Adrenal gland (tissue), 12 donors: Measurements from ENCODE around the gene NUPR1. TPM values are rescaled to one million over a fixed set of nuclear protein-coding genes. Genes with fewer than 3 reads are reported as not detected.

Experiments
- DNase-seq, 7 donors: peaks; one replicate each; pipeline ENCODE4 v3.0.0-alpha.2; 2019 to 2020
- H3K27ac ChIP-seq, 5 donors: fragments of 200-600 bp; sonication (generic) in 4 of 5; 1 replicate in 3 of 5; 2 replicates in 2 of 5; pipeline versions ENCODE4 v1.5.1 to v1.8.0; 2016 to 2020; ENCODE audit warnings: mild to moderate bottlenecking in 1 of 5
- H3K27me3 ChIP-seq: fragments of 200-600 bp; 2 replicates; pipeline ENCODE4 v1.8.0; 2021
- H3K36me3 ChIP-seq, 2 donors: fragments of 200-600 bp; replicated peaks in 1 of 2; 1 replicate in 1 of 2; 2 replicates in 1 of 2; pipeline versions ENCODE4 v1.5.1 to v1.8.0; 2018 to 2022
- H3K4me1 ChIP-seq, 2 donors: fragments of 200-600 bp; replicated peaks in 1 of 2; 1 replicate in 1 of 2; 2 replicates in 1 of 2; pipeline versions ENCODE4 v1.5.1 to v1.8.0; 2018 to 2021
- H3K4me3 ChIP-seq, 4 donors: fragments of 200-600 bp; sonication (generic) in 3 of 4; one replicate each; pipeline ENCODE4 v1.5.1; 2016 to 2018
- H3K9me3 ChIP-seq, 3 donors: fragments of 200-600 bp; sonication (generic) in 1 of 3; replicated peaks in 1 of 3; 1 replicate in 2 of 3; 2 replicates in 1 of 3; pipeline versions ENCODE4 v1.5.1 to v1.8.0; 2016 to 2021
- POLR2A ChIP-seq, 2 donors: fragments of 450-650 bp; IDR thresholded peaks; one replicate each; pipeline ENCODE4 v1.6.1; 2017; ENCODE audit warnings: antibody characterized with exemption in 2 of 2, mild to moderate bottlenecking in 2 of 2, moderate library complexity in 1 of 2
- WGBS, 4 donors: extraction: QIAGEN DNeasy Blood & Tissue Kit in 2 of 4; methylation state at CpG; one replicate each; pipeline versions ENCODE4 v1.1.5 to v1.1.7; 2013 to 2017; 5-methylcytosine and 5-hydroxymethylcytosine counted together
- intact Hi-C, 2 donors: fragments of 100-400 bp; cut with DNase I; formaldehyde crosslinking; loops; one replicate each; pipeline versions ENCODE4 v1.14.1 to v1.15.0; 2022 to 2023
- polyA plus RNA-seq, 3 donors: library from polyadenylated mRNA; stranded (reverse); fragments of 200-250 nt in 2 of 3; fragments of 350-450 nt in 1 of 3; fragmentation: Illumina TruSeq in 1 of 3; extraction: RNeasy Lipid Tissue Mini Kit (QIAGEN cat#74804) in 1 of 3; gene quantifications; one replicate each; pipeline ENCODE4 v1.2.3, GENCODE V29; 2013 to 2014
- total RNA-seq, 9 donors: library from RNA; depleted of rRNA in 4 of 9; stranded (reverse); fragments of >200 nt in 4 of 9; fragments of 120-200 nt in 1 of 9; fragmentation: NEBNext Ultra II Directional in 1 of 9; extraction: Animal tissue kit (Norgen Biotek cat#: 25700) in 1 of 9; gene quantifications; one replicate each; pipeline versions ENCODE4 v1.1.0 to v1.2.4, GENCODE V29; 2013 to 2023
- TF ChIP-seq, protein P1 (sequence below), 6 experiments: fragments of 450-650 bp in 4 of 6; fragments of 200-600 bp in 2 of 6; sonication (generic) in 1 of 6; IDR thresholded peaks; 1 replicate in 5 of 6; 2 replicates in 1 of 6; pipeline versions ENCODE4 v1.5.1 to v1.8.0; 2016 to 2021; ENCODE audit warnings: antibody characterized with exemption in 6 of 6, mild to moderate bottlenecking in 2 of 6, moderate library complexity in 1 of 6
- donor health status: healthy with polysubstance abuse.
- donor health status: Bipolar disorder and iron deficiency.
- donor health status: DM: yes; HTN: yes; CAD: no.
- donor health status: DM: no; HTN: no; CAD: no.
- donor health status: DM: no; HTN: no; CAD: no.
- donor health status: DM: yes; HTN: yes; CAD: no.

Gene NUPR1
- total and polyA plus RNA-seq, 12 donors, result 4.9 to 746 (median 226) TPM

DNA sequence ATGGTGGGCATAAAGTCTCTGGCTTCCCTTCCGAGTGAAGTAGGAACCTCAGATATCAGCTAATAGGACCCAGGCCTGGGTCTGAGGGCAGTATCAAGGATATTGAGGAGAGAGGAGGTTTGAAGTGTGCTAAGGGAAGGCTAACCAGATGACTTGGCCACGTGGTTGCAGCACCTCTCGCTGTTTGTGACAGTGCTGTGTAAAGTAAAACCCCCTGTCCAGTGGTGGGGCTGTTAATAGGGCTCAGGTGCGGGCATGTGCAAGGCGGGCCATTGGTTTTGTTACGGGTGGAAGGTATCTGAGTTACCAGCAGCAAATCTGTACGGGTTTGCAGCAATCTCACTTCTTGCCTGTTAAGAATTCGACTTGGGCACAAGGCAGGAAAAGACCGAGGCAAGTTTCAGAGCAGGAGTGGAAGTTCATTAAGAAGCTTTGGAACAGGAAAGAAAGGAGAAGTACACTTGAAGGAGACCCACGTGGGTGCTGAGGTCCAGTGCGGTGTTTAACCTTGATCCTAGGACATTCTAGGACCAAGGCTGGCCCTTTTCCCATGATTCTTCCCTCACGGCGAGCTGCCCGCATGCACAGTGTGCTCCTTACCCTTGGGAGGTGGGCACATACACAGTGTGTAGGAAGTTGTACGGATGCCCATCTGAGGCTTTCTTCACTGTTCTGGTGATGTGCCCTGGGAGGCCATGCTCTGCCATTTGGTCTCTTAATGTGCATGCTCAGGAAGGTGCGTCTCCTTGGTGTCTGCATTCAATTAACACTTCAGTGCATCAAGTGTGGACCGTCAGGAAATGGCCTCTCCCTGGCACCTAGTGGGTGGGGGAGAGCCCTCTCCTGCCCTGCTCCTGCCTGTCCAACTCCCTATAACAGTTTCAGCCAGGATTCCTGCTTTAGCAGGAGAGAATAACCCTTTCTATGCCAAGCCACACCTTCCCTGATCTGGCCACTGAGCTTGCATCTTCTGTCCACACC is 35.3 kb upstream of the NUPR1 start:
- Histone ChIP-seq H3K9me3 (no peaks in the 10 kb centered on the region), H3K4me3 (no peak overlapping the region), H3K4me1 (peaks cover 0 to 6% of the 10 kb centered on the region in 2 donors), H3K27me3 (no peaks in the 10 kb centered on the region), H3K36me3 (no peaks in the 10 kb centered on the region), H3K27ac (peak overlapping the region in 1 of 5 donors; percentile 58)
- no peak for DNase-seq
- WGBS, 4 donors, result 75 to 80% (median 78%) methylated on average over 16 to 17 of the region's 17 CpGs
- no peak for TF ChIP-seq POLR2A (IDR thresholded peaks at IDR 0.05)
- TF ChIP-seq, protein P1, sequence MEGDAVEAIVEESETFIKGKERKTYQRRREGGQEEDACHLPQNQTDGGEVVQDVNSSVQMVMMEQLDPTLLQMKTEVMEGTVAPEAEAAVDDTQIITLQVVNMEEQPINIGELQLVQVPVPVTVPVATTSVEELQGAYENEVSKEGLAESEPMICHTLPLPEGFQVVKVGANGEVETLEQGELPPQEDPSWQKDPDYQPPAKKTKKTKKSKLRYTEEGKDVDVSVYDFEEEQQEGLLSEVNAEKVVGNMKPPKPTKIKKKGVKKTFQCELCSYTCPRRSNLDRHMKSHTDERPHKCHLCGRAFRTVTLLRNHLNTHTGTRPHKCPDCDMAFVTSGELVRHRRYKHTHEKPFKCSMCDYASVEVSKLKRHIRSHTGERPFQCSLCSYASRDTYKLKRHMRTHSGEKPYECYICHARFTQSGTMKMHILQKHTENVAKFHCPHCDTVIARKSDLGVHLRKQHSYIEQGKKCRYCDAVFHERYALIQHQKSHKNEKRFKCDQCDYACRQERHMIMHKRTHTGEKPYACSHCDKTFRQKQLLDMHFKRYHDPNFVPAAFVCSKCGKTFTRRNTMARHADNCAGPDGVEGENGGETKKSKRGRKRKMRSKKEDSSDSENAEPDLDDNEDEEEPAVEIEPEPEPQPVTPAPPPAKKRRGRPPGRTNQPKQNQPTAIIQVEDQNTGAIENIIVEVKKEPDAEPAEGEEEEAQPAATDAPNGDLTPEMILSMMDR (IDR thresholded peaks at IDR 0.05), result no peak
- intact Hi-C loops, result no loop called here

DNA sequence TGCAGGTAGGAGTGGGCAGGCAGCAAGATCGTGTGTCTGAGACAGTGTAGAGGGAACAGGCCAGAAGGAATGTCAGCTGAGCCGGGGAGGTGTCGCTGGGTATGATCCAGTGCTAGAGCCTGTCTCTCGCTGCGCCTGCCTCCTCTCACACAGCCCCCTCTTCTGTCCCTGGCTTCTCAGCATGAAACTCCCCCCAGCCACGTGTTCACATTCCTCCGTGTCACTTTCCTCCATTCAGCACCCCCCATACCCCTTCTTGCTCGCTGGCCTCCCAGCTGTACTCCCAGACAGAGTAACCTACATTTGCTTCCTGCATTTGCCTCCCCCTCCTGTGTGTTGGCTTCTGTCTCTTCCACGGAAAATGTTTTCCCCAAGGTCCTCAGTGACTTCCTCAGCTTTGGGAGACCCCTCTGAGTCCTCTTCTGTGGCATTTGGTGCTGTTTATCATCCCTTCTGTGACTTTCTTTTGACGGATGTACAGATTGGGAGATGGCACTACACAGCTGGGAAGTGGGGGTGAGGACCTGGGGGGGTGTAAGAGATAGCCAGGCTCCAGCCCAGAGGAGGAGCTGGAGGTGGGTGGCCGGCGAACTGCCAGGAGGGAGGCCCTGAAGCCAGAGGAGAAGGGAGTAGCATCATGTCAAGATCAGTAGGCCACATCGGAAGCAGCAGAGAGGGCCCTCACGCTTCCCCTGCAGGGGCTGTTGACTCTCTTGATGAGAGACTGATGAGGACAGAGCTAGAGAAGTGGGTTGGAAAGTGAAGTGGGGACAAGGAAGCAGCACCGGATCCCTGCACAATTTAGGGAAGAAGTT is 34.1 kb upstream of the NUPR1 start:
- no peak for TF ChIP-seq POLR2A (IDR thresholded peaks at IDR 0.05)
- TF ChIP-seq, protein P1 (IDR thresholded peaks at IDR 0.05), result no peak
- Histone ChIP-seq H3K4me3 (no peak overlapping the region), H3K36me3 (no peaks in the 10 kb centered on the region), H3K9me3 (no peaks in the 10 kb centered on the region), H3K27me3 (no peaks in the 10 kb centered on the region), H3K4me1 (peaks cover 0 to 6% of the 10 kb centered on the region in 2 donors), H3K27ac (peak overlapping the region in 2 of 5 donors; percentile 26 to 58)
- DNase-seq, result peak in 1 of 7 donors; percentile 30
- WGBS, 4 donors, result 67 to 72% (median 68%) methylated on average over 15 of the region's 15 CpGs
- intact Hi-C loops, result no loop called here

DNA sequence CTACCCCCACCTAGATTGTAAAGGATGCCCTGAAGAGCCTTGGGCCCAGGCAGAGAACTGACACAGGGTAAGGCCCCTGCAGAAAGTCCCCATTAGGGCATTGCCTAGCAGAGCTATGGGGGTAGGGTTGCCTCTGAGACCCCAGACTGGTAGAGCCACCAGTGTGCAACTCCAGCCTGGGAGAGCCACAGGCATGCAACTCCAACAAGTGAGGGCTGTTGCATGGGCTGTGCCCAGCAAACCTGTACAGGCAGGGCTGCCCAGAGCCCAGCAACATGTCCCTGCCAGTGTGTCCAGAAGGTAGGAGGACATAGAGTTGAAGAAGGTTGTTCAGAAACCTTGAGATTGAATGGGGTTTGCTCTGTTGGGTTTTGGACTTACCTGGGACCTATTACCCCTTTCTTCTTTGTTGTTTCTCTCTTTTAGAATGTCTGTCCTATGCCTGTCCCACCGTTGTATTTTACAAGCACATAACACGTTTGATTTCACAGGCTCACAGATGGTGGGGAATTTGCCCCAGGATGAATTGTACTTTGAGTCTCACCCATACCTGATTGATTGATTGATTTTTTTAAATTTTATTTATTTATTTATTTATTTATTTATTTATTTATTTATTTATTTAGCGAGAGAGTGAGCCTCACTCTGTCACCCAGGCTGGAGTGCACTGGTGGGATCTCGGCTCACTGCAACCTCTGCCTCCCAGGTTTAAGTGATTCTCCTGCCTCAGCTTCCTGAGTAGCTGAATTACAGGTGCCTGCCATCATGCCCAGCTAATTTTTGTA is 31.4 kb upstream of the NUPR1 start:
- intact Hi-C loops, result no loop called here
- 94 to 98% (median 97%) methylated on average over 4 of the region's 4 CpGs for WGBS, 4 donors
- Histone ChIP-seq H3K27me3 (no peaks in the 10 kb centered on the region), H3K4me3 (no peak overlapping the region), H3K9me3 (no peaks in the 10 kb centered on the region), H3K36me3 (no peaks in the 10 kb centered on the region), H3K27ac (no peak overlapping the region), H3K4me1 (peaks cover 0 to 6% of the 10 kb centered on the region in 2 donors)
- DNase-seq, result no peak
- TF ChIP-seq, protein P1 (IDR thresholded peaks at IDR 0.05), result no peak
- no peak for TF ChIP-seq POLR2A (IDR thresholded peaks at IDR 0.05)
